Mammary epithelial cell (primary cell): ENCODE data around the gene MRPL20.

ENCODE experiments used
- EZH2 ChIP-seq: IDR thresholded peaks from 2 replicates; pipeline ENCODE4 v1.6.1; 2012; ENCODE audit warnings: low read length, inconsistent platforms, borderline replicate concordance
- TF ChIP-seq, protein P1 (sequence below), 2 donors: IDR thresholded peaks in 1 of 2; conservative IDR thresholded peaks in 1 of 2; 2 replicates each; pipeline ENCODE4 v1.5.1; 2011 to 2012; ENCODE audit warnings: inconsistent platforms in 2 of 2, low read length in 2 of 2, mild to moderate bottlenecking in 2 of 2, control low read depth in 1 of 2, low read depth in 1 of 2; ENCODE audit not compliant: insufficient read depth in 1 of 2; ENCODE audit errors: extremely low read depth in 1 of 2

DNA sequence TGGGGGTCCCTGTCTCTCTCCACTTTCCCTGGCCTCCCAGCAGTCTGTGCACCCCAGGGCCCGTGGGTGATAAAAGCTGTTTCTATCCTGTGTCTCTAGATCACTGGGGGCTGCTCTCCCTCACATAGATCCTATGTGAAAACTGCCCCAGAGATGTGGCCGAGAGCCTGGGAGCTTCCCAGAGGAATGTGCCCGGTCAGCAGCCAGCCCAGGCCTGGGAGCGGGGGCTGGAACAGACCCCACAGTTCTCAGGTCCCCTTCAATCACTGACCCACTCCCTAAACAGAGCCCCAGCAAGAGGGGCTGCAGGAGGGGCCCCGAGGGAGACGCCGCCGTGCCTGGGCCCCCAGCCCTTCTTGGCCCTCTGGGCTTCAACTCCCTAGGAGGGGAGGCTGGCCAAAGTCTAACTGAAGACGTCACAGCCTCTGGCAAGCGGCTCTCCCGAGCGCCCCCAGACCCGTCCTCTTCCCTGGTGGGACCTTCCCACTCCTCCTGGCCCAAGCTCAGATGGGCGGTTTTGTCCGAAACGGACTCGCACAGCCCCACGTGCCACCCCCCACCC is 49.1 kb downstream of the MRPL20 start:
- TF ChIP-seq, protein P1, sequence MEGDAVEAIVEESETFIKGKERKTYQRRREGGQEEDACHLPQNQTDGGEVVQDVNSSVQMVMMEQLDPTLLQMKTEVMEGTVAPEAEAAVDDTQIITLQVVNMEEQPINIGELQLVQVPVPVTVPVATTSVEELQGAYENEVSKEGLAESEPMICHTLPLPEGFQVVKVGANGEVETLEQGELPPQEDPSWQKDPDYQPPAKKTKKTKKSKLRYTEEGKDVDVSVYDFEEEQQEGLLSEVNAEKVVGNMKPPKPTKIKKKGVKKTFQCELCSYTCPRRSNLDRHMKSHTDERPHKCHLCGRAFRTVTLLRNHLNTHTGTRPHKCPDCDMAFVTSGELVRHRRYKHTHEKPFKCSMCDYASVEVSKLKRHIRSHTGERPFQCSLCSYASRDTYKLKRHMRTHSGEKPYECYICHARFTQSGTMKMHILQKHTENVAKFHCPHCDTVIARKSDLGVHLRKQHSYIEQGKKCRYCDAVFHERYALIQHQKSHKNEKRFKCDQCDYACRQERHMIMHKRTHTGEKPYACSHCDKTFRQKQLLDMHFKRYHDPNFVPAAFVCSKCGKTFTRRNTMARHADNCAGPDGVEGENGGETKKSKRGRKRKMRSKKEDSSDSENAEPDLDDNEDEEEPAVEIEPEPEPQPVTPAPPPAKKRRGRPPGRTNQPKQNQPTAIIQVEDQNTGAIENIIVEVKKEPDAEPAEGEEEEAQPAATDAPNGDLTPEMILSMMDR (conservative IDR thresholded peaks at IDR 0.05 in 1 of 2, IDR thresholded peaks at IDR 0.05 in 1 of 2; ENCODE audit: extremely low read depth in 1 of 2, insufficient read depth in 1 of 2, low read depth in 1 of 2, low read length in 2 of 2): no peak
- no peak for TF ChIP-seq EZH2
